Gastroesophageal sphincter (tissue), 3 donors: Measurements from ENCODE around the gene SDK1.

ENCODE experiments used
- CTCF ChIP-seq, 4 experiments: fragments of 200-600 bp in 2 of 4; fragments of 450-650 bp in 2 of 4; sonication (generic) in 1 of 4; IDR thresholded peaks; one replicate each; pipeline ENCODE4 v1.5.1; 2017 to 2019; ENCODE audit warnings: antibody characterized with exemption in 4 of 4, mild to moderate bottlenecking in 2 of 4, moderate library complexity in 2 of 4
- POLR2A ChIP-seq, 2 donors: fragments of 450-650 bp; IDR thresholded peaks; one replicate each; pipeline ENCODE4 v1.6.1; 2017; ENCODE audit warnings: antibody characterized with exemption in 2 of 2, mild to moderate bottlenecking in 2 of 2, moderate library complexity in 1 of 2
- POLR2AphosphoS5 ChIP-seq: sonication (generic); formaldehyde crosslinking; IDR thresholded peaks from one replicate; pipeline ENCODE4 v1.6.1; 2017; ENCODE audit warnings: antibody characterized with exemption

GRCh38 chr7:4103352-4104091, 802.5 kb downstream of the SDK1 start:
- TF ChIP-seq POLR2A (IDR thresholded peaks at IDR 0.05) (no peak), POLR2AphosphoS5 (no peak), CTCF (IDR thresholded peaks at IDR 0.05) (no peak)
